GM12878 (cell line): ENCODE measurements around the gene DUS1L. TPM values are rescaled to one million over a fixed set of nuclear protein-coding genes. Genes with fewer than 3 reads are reported as not detected.

Experiments used
- ATAC-seq: fragments of 200-7000 bp; cut with Tn5 transposase; 3 replicates; pipeline ENCODE4 v1.9.1; 2020; ENCODE audit warnings: mild to moderate bottlenecking, moderate library complexity
- BruUV-seq: library from RNA; stranded (reverse); fragments of 400-500 nt; replicated peaks from 2 replicates; lab custom pipeline; 2021; lab: Mats Ljungman, UMichigan
- CTCF ChIA-PET: fragments of 300-600 bp; sonication (Branson Sonifier 250); formaldehyde crosslinking; extraction: SDS; loops from one replicate; lab custom pipeline; 2021; ENCODE audit warnings: inconsistent platforms; lab: Yijun Ruan, JAX
- POLR2A ChIA-PET: fragments of 350-600 bp; formaldehyde crosslinking; extraction: SDS; loops from one replicate; lab custom pipeline; 2021; ENCODE audit warnings: inconsistent platforms; lab: Charles Lee
- RAD21 ChIA-PET: fragments of 300-600 bp; sonication (Branson Sonifier 250); formaldehyde crosslinking; loops from one replicate; lab custom pipeline; 2023; ENCODE audit warnings: antibody characterized with exemption; ENCODE audit not compliant: unreplicated experiment; lab: Charles Lee
- SMC1A ChIA-PET: fragments of 300-600 bp; sonication (Branson Sonifier 250); formaldehyde crosslinking; loops from one replicate; lab custom pipeline; 2023; ENCODE audit not compliant: unreplicated experiment, uncharacterized antibody; lab: Charles Lee
- DNase-seq: peaks from one replicate; pipeline ENCODE4 v3.0.0-alpha.2; 2011; ENCODE audit warnings: low read depth, low spot score
- FAIRE-seq: peaks from 3 replicates; lab custom pipeline; 2011; peaks lifted over from hg19 to GRCh38; lab: Jason Lieb, UNC
- H2AFZ ChIP-seq: 2 replicates; pipeline ENCODE4 v1.6.0; 2011; ENCODE audit warnings: low read depth, low read length, control low read depth; ENCODE audit not compliant: control insufficient read depth
- H3K27ac ChIP-seq: 2 replicates; pipeline ENCODE4 v1.5.1; 2011; ENCODE audit warnings: control low read depth; ENCODE audit not compliant: control insufficient read depth, insufficient read depth
- H3K27me3 ChIP-seq, 2 experiments: replicated peaks in 1 of 2; 2 replicates each; pipeline versions ENCODE4 v1.6.0 to v1.6.1; 2011; ENCODE audit warnings: low read length in 1 of 2; ENCODE audit not compliant: control insufficient read depth in 2 of 2, insufficient read depth in 2 of 2
- H3K36me3 ChIP-seq, 2 experiments: 2 replicates each; pipeline ENCODE4 v1.5.1; 2011; ENCODE audit warnings: low read length in 1 of 2; ENCODE audit not compliant: control insufficient read depth in 2 of 2, insufficient read depth in 2 of 2
- H3K4me1 ChIP-seq: 2 replicates; pipeline ENCODE4 v1.6.1; 2011; ENCODE audit warnings: mild to moderate bottlenecking, low read length, moderate library complexity, mixed read lengths; ENCODE audit not compliant: control insufficient read depth, insufficient read depth
- H3K4me2 ChIP-seq: 2 replicates; pipeline ENCODE4 v1.6.0; 2011; ENCODE audit warnings: control low read depth; ENCODE audit not compliant: control insufficient read depth, insufficient read depth
- H3K4me3 ChIP-seq: fragments of 200-600 bp; sonication (generic); 2 replicates; pipeline ENCODE4 v1.5.1; 2016
- H3K79me2 ChIP-seq: 2 replicates; pipeline ENCODE4 v1.6.0; 2011; ENCODE audit warnings: low read length; ENCODE audit not compliant: control insufficient read depth, insufficient read depth
- H3K9ac ChIP-seq: 2 replicates; pipeline ENCODE4 v1.8.0; 2011; ENCODE audit warnings: low read length, control low read depth, mixed read lengths; ENCODE audit not compliant: control insufficient read depth, insufficient read depth
- H3K9me3 ChIP-seq: replicated peaks from 3 replicates; pipeline ENCODE4 v1.5.1; 2011; ENCODE audit warnings: mild to moderate bottlenecking, low read length; ENCODE audit not compliant: control insufficient read depth, insufficient read depth
- H4K20me1 ChIP-seq: 2 replicates; pipeline ENCODE4 v1.6.0; 2011; ENCODE audit not compliant: control insufficient read depth, insufficient read depth
- POLR2A ChIP-seq: IDR thresholded peaks from 2 replicates; pipeline ENCODE4 v1.6.1; 2011; ENCODE audit warnings: low read depth, mild to moderate bottlenecking, low read length
- WGBS: methylation state at CpG from one replicate; pipeline ENCODE4 v1.1.6; 2016; ENCODE audit warnings: low lambda C conversion rate; ENCODE audit not compliant: insufficient replicate concordance, insufficient coverage; ENCODE audit errors: missing lambda C conversion rate; 5-methylcytosine and 5-hydroxymethylcytosine counted together
- in situ Hi-C: fragments of 300-500 bp; cut with MboI; formaldehyde crosslinking; loops from 9 replicates; pipeline ENCODE4 v1.14.3; 2018; ENCODE audit warnings: mixed read lengths
- intact Hi-C: fragments of 100-400 bp; cut with micrococcal nuclease; formaldehyde crosslinking; loops from one replicate; pipeline ENCODE4 v1.14.2; 2022; ENCODE audit not compliant: unreplicated experiment
- polyA plus RNA-seq, 11 experiments: library from polyadenylated mRNA; depleted of rRNA in 4 of 11; unstranded in 6 of 11; stranded (reverse) in 5 of 11; fragments of >200 nt; fragmentation: Nextera tagmentation in 4 of 11; fragmentation: Illumina TruSeq in 1 of 11; extraction: Ambion mirVana in 4 of 11; extraction: Trizol in 1 of 11; gene quantifications; 1 replicate in 1 of 11; 2 replicates in 10 of 11; pipeline versions ENCODE4 v1.2.1 to v1.2.3, GENCODE V29; 2011 to 2016; ENCODE audit warnings: inconsistent platforms in 2 of 11, missing spikeins in 2 of 11, low read depth in 1 of 11
- total RNA-seq, 4 experiments: library from RNA; depleted of rRNA in 3 of 4; stranded (reverse); fragments of >200 nt in 3 of 4; fragmentation: Illumina TruSeq in 1 of 4; extraction: Trizol in 1 of 4; gene quantifications; 2 replicates each; pipeline versions ENCODE4 v1.2.1 to v1.2.3, GENCODE V29; 2013 to 2021
- TF ChIP-seq, protein P1 (sequence below): fragments of 450-650 bp; formaldehyde crosslinking; IDR thresholded peaks from 2 replicates; pipeline ENCODE4 v1.4.0; 2020; ENCODE audit warnings: mild to moderate bottlenecking, moderate library complexity

Gene DUS1L
- total and polyA plus RNA-seq, 10 of the 15 experiments (the other 5 are each of a cell fraction or from before 2014, with no cell fraction given) = 6.1 to 157 (median 44.5) TPM

DNA sequence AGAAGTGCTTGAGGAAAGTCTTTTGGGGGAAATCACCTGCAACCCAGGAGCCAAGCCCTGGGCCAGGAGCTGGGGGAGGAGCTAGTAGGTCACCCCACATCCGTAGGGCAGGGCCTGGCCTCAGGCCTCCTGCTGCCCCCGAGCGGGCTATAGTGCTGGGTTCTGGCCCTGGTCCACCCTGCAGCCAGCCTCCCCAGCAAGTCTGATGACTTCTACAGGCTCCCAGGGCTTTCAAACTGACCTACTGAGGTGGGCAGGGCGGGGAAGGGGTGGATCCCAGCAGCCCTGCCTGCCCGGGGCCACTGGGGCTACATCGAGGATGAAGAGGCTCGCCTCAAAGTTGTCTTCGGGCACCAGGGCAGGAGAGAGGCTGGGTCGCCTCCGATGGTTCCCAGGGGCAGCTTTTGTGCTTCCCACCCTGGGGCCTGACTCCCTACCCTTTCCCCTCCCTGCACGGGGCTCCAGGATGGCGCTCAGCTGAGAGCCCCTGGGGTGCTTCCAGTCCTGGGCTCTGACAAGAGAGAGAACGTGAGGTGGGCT, 47.9 kb downstream of the DUS1L start:
- no peak overlapping the region for H3K4me2 ChIP-seq
- WGBS = 95% methylated on average over 13 of the region's 13 CpGs
- DNase-seq = no peak
- CTCF ChIA-PET = interaction anchor here (1.9 kb wide), 1 partner anchor 58 kb away, joined by 7 read pairs; no protein-coding TSS in a partner anchor
- H3K79me2 ChIP-seq = peaks cover 21% of the 10 kb centered on the region
- no TSS peak for BruUV-seq
- no peak overlapping the region for H3K27ac ChIP-seq
- intact Hi-C loops = no loop called here
- TF ChIP-seq, protein P1, sequence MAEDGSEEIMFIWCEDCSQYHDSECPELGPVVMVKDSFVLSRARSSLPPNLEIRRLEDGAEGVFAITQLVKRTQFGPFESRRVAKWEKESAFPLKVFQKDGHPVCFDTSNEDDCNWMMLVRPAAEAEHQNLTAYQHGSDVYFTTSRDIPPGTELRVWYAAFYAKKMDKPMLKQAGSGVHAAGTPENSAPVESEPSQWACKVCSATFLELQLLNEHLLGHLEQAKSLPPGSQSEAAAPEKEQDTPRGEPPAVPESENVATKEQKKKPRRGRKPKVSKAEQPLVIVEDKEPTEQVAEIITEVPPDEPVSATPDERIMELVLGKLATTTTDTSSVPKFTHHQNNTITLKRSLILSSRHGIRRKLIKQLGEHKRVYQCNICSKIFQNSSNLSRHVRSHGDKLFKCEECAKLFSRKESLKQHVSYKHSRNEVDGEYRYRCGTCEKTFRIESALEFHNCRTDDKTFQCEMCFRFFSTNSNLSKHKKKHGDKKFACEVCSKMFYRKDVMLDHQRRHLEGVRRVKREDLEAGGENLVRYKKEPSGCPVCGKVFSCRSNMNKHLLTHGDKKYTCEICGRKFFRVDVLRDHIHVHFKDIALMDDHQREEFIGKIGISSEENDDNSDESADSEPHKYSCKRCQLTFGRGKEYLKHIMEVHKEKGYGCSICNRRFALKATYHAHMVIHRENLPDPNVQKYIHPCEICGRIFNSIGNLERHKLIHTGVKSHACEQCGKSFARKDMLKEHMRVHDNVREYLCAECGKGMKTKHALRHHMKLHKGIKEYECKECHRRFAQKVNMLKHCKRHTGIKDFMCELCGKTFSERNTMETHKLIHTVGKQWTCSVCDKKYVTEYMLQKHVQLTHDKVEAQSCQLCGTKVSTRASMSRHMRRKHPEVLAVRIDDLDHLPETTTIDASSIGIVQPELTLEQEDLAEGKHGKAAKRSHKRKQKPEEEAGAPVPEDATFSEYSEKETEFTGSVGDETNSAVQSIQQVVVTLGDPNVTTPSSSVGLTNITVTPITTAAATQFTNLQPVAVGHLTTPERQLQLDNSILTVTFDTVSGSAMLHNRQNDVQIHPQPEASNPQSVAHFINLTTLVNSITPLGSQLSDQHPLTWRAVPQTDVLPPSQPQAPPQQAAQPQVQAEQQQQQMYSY (CRISPR knock-in tag) = no peak
- TF ChIP-seq POLR2A = peak; percentile 51; the same call in 1 of the 2 replicates
- H3K4me3 ChIP-seq = no peak overlapping the region
- no peak overlapping the region for H2AFZ ChIP-seq
- H4K20me1 ChIP-seq = no peaks in the 10 kb centered on the region
- RAD21 ChIA-PET = interaction anchor here (1.8 kb wide), 1 partner anchor 58 kb away, joined by 6 read pairs; no protein-coding TSS in a partner anchor
- no peak for ATAC-seq
- SMC1A ChIA-PET = no interaction called here
- POLR2A ChIA-PET = no interaction called here
- no peak overlapping the region for H3K9ac ChIP-seq
- H3K4me1 ChIP-seq = peaks cover 6% of the 10 kb centered on the region
- no peaks in the 10 kb centered on the region for H3K27me3 ChIP-seq
- in situ Hi-C loops = no loop called here
- H3K36me3 ChIP-seq = no peaks in the 10 kb centered on the region; a peak in 2 of 4 replicates
- no peak for FAIRE-seq
- H3K9me3 ChIP-seq = no peaks in the 10 kb centered on the region
